Middle frontal gyrus (tissue), 1 donor: Measurements from ENCODE around the gene NBPF20.
"Not testable (repeated sequence)": the region's sequence is repeated elsewhere in the genome, so short reads cannot be mapped to it uniquely, and the experiment has no call there.

Source experiments
- DNase-seq: peaks from one replicate; pipeline ENCODE4 v3.0.0-alpha.2; 2015; ENCODE audit warnings: low spot score; ENCODE audit errors: extremely low spot score

The NBPF20 gene

GRCh38 chr1:145425436-145426029, at the start of gene NBPF20:
TSS of gene NBPF20 (minus strand) at chr1:145425603. CDS start at chr1:145405272, 20,331 bp downstream.
- peak; percentile 56 for DNase-seq

- DNase-seq, result not testable (repeated sequence)
Observed at GRCh38 chr1:145474837-145475368, 49.5 kb upstream of the NBPF20 start.

GRCh38 chr1:145472731-145473130, 47.3 kb upstream of the NBPF20 start:
- DNase-seq, result not testable (repeated sequence)

- not testable (repeated sequence) for DNase-seq
Observed at GRCh38 chr1:145471365-145471764, 46.0 kb upstream of the NBPF20 start.

- DNase-seq, result not testable (repeated sequence)
Observed at GRCh38 chr1:145465405-145466144, 40.2 kb upstream of the NBPF20 start.

- not testable (repeated sequence) for DNase-seq
Observed at GRCh38 chr1:145464708-145465336, 39.4 kb upstream of the NBPF20 start.

GRCh38 chr1:145464017-145464416, 38.6 kb upstream of the NBPF20 start:
- DNase-seq, result not testable (repeated sequence)

GRCh38 chr1:145460684-145461083, 35.3 kb upstream of the NBPF20 start:
- DNase-seq, result not testable (repeated sequence)

- DNase-seq, result not testable (repeated sequence)
Observed at GRCh38 chr1:145460048-145460447, 34.6 kb upstream of the NBPF20 start.

GRCh38 chr1:145459591-145459990, 34.2 kb upstream of the NBPF20 start:
- not testable (repeated sequence) for DNase-seq

- not testable (repeated sequence) for DNase-seq
Observed at GRCh38 chr1:145459063-145459462, 33.7 kb upstream of the NBPF20 start.

GRCh38 chr1:145454824-145455177, 29.4 kb upstream of the NBPF20 start:
- DNase-seq, result not testable (repeated sequence)

- DNase-seq, result not testable (repeated sequence)
Observed at GRCh38 chr1:145453873-145454823, 28.7 kb upstream of the NBPF20 start.

- DNase-seq, result not testable (repeated sequence)
Observed at GRCh38 chr1:145452506-145452905, 27.1 kb upstream of the NBPF20 start.

- not testable (repeated sequence) for DNase-seq
Observed at GRCh38 chr1:145451914-145452313, 26.5 kb upstream of the NBPF20 start.

GRCh38 chr1:145445219-145445618, 19.8 kb upstream of the NBPF20 start:
- DNase-seq, result not testable (repeated sequence)

GRCh38 chr1:145442340-145442739, 16.9 kb upstream of the NBPF20 start:
- not testable (repeated sequence) for DNase-seq

- not testable (repeated sequence) for DNase-seq
Observed at GRCh38 chr1:145431363-145432256, 6.2 kb upstream of the NBPF20 start.

- DNase-seq, result not testable (repeated sequence)
Observed at GRCh38 chr1:145430830-145431229, 5.4 kb upstream of the NBPF20 start.

- DNase-seq, result not testable (repeated sequence)
Observed at GRCh38 chr1:145429329-145429728, 3.9 kb upstream of the NBPF20 start.
